Spleen (tissue), 7 donors: ENCODE results near the gene TRAF7.

Experiments
- POLR2AphosphoS5 ChIP-seq, 3 donors: sonication (generic); formaldehyde crosslinking; IDR thresholded peaks; one replicate each; pipeline ENCODE4 v1.5.1; 2017; ENCODE audit warnings: antibody characterized with exemption in 3 of 3
- TF ChIP-seq, protein P1 (sequence below), 11 experiments: fragments of 200-600 bp in 7 of 11; fragments of 450-650 bp in 4 of 11; sonication (generic) in 4 of 11; IDR thresholded peaks in 8 of 11; conservative IDR thresholded peaks in 3 of 11; 1 replicate in 7 of 11; 2 replicates in 4 of 11; pipeline versions ENCODE4 v1.4.0 to v1.8.0; 2016 to 2021; ENCODE audit warnings: antibody characterized with exemption in 11 of 11, inconsistent platforms in 4 of 11, mild to moderate bottlenecking in 1 of 11
- donor health status: DM: no; HTN: no; CAD: no; lungs with moderate emphysema.
- donor health status: DM: no; HTN: no; CAD: no.
- donor health status: DM: no; HTN: no; CAD: no.

DNA sequence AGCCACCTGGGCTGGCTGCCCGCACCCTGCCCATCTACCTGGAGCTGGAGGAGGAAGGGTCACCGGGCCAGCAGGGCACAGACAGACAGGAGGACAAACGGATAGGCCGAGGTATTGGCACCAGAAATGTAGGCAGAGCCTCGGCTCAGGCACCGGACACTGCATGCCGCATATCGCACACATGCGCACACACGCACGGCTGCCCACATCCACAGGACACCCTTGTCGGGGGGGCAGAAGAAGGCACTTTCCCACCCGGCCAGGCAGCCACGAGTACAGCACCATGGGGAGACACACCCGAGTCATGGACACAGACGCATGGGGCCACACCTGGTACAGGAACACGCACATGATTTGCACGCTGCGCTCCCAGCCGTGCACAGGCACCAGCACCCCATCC lies 26.4 kb downstream of the TRAF7 start:
- TF ChIP-seq, protein P1, sequence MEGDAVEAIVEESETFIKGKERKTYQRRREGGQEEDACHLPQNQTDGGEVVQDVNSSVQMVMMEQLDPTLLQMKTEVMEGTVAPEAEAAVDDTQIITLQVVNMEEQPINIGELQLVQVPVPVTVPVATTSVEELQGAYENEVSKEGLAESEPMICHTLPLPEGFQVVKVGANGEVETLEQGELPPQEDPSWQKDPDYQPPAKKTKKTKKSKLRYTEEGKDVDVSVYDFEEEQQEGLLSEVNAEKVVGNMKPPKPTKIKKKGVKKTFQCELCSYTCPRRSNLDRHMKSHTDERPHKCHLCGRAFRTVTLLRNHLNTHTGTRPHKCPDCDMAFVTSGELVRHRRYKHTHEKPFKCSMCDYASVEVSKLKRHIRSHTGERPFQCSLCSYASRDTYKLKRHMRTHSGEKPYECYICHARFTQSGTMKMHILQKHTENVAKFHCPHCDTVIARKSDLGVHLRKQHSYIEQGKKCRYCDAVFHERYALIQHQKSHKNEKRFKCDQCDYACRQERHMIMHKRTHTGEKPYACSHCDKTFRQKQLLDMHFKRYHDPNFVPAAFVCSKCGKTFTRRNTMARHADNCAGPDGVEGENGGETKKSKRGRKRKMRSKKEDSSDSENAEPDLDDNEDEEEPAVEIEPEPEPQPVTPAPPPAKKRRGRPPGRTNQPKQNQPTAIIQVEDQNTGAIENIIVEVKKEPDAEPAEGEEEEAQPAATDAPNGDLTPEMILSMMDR (IDR thresholded peaks at IDR 0.05 in 8 of 11, conservative IDR thresholded peaks at IDR 0.05 in 3 of 11) = no peak
- TF ChIP-seq POLR2AphosphoS5 (IDR thresholded peaks at IDR 0.05) = no peak
